CD14-positive monocyte (primary cell): ENCODE measurements around the gene SLC51A. TPM values are rescaled to one million over a fixed set of nuclear protein-coding genes. Genes with fewer than 3 reads are reported as not detected.

Experiments used
- DNase-seq, 3 donors: peaks; one replicate each; pipeline ENCODE4 v3.0.0-alpha.2; 2011 to 2022
- H2AFZ ChIP-seq: 2 replicates; pipeline ENCODE4 v1.6.0; 2012; ENCODE audit warnings: mild to moderate bottlenecking, low read depth, low read length, inconsistent platforms; ENCODE audit not compliant: insufficient read depth, poor library complexity, severe bottlenecking
- H3K27ac ChIP-seq, 2 donors: 1 replicate in 1 of 2; 2 replicates in 1 of 2; pipeline ENCODE4 v1.5.1; 2012 to 2013; ENCODE audit warnings: low read length in 2 of 2, control low read depth in 1 of 2, inconsistent platforms in 1 of 2, low read depth in 1 of 2, mild to moderate bottlenecking in 1 of 2
- H3K27me3 ChIP-seq, 2 donors: one replicate each; pipeline versions ENCODE4 v1.6.0 to v1.6.1; 2011 to 2013; ENCODE audit warnings: low read length in 2 of 2; ENCODE audit not compliant: control insufficient read depth in 2 of 2, insufficient read depth in 2 of 2
- H3K36me3 ChIP-seq, 2 donors: replicated peaks in 1 of 2; 1 replicate in 1 of 2; 2 replicates in 1 of 2; pipeline versions ENCODE4 v1.5.1 to v1.6.1; 2012 to 2013; ENCODE audit warnings: low read length in 2 of 2, control low read depth in 1 of 2, inconsistent platforms in 1 of 2, mild to moderate bottlenecking in 1 of 2; ENCODE audit not compliant: insufficient read depth in 2 of 2, control insufficient read depth in 1 of 2
- H3K4me1 ChIP-seq, 2 donors: 1 replicate in 1 of 2; 2 replicates in 1 of 2; pipeline versions ENCODE4 v1.5.1 to v1.6.1; 2012 to 2013; ENCODE audit warnings: low read length in 2 of 2, control low read depth in 1 of 2, inconsistent platforms in 1 of 2, mild to moderate bottlenecking in 1 of 2, moderate library complexity in 1 of 2; ENCODE audit not compliant: insufficient read depth in 2 of 2, control insufficient read depth in 1 of 2
- H3K4me2 ChIP-seq: replicated peaks from 2 replicates; pipeline ENCODE3; 2012; ENCODE audit warnings: low read length, moderate library complexity, mild to moderate bottlenecking; ENCODE audit not compliant: poor library complexity, severe bottlenecking; ENCODE audit errors: extremely low read depth
- H3K4me3 ChIP-seq, 3 experiments: fragments of 200-600 bp in 1 of 3; sonication (generic) in 1 of 3; replicated peaks in 1 of 3; 1 replicate in 2 of 3; 2 replicates in 1 of 3; pipeline ENCODE4 v1.5.1; 2011 to 2013; ENCODE audit warnings: low read length in 3 of 3, mild to moderate bottlenecking in 3 of 3, control low read depth in 2 of 3, low read depth in 2 of 3, inconsistent platforms in 1 of 3, moderate library complexity in 1 of 3
- H3K79me2 ChIP-seq: 2 replicates; pipeline ENCODE4 v1.6.0; 2012; ENCODE audit warnings: mild to moderate bottlenecking, control low read depth, inconsistent platforms, low read length, moderate library complexity; ENCODE audit not compliant: insufficient read depth
- H3K9ac ChIP-seq: 2 replicates; pipeline ENCODE4 v1.6.0; 2017; ENCODE audit warnings: low read length, mild to moderate bottlenecking; ENCODE audit not compliant: insufficient read depth, poor library complexity, severe bottlenecking
- H3K9me3 ChIP-seq, 2 donors: replicated peaks in 1 of 2; 1 replicate in 1 of 2; 2 replicates in 1 of 2; pipeline versions ENCODE4 v1.5.1 to v1.6.1; 2012 to 2013; ENCODE audit warnings: low read length in 2 of 2, control low read depth in 1 of 2; ENCODE audit not compliant: control insufficient read depth in 1 of 2, insufficient read depth in 1 of 2
- H4K20me1 ChIP-seq: 2 replicates; pipeline ENCODE4 v1.6.0; 2012; ENCODE audit warnings: mild to moderate bottlenecking, low read length, control low read depth, moderate library complexity; ENCODE audit not compliant: insufficient read depth
- H3K27ac Mint-ChIP-seq, 7 donors: one replicate each; pipeline ENCODE4 v1.8.0; 2020; ENCODE audit warnings: mild to moderate bottlenecking in 7 of 7, mixed read lengths in 7 of 7, moderate library complexity in 6 of 7, inconsistent platforms in 2 of 7
- H3K27me3 Mint-ChIP-seq, 3 donors: one replicate each; pipeline ENCODE4 v1.8.0; 2021 to 2022; ENCODE audit warnings: low read depth in 3 of 3, mild to moderate bottlenecking in 3 of 3, mixed read lengths in 3 of 3, moderate library complexity in 3 of 3, inconsistent platforms in 1 of 3
- H3K36me3 Mint-ChIP-seq, 2 donors: one replicate each; pipeline ENCODE4 v1.8.0; 2020; ENCODE audit warnings: mixed read lengths in 2 of 2, inconsistent platforms in 1 of 2, mild to moderate bottlenecking in 1 of 2
- H3K4me1 Mint-ChIP-seq: one replicate; pipeline ENCODE4 v1.8.0; 2020; ENCODE audit warnings: mild to moderate bottlenecking, mixed read lengths
- H3K4me3 Mint-ChIP-seq, 2 donors: one replicate each; pipeline ENCODE4 v1.8.0; 2020; ENCODE audit warnings: mild to moderate bottlenecking in 2 of 2, mixed read lengths in 2 of 2, moderate library complexity in 1 of 2
- H3K9me3 Mint-ChIP-seq, 7 donors: one replicate each; pipeline ENCODE4 v1.8.0; 2020 to 2022; ENCODE audit warnings: mixed read lengths in 7 of 7, mild to moderate bottlenecking in 6 of 7, moderate library complexity in 6 of 7, inconsistent platforms in 2 of 7
- CTCF ChIP-seq: fragments of 200-600 bp; IDR thresholded peaks from one replicate; pipeline ENCODE4 v1.8.0; 2022; ENCODE audit warnings: antibody characterized with exemption, mild to moderate bottlenecking
- WGBS: methylation state at CpG from one replicate; pipeline ENCODE4 v1.1.5; 2013; ENCODE audit warnings: missing lambda C conversion rate; ENCODE audit not compliant: insufficient coverage; 5-methylcytosine and 5-hydroxymethylcytosine counted together
- intact Hi-C, 2 donors: fragments of 100-400 bp; cut with micrococcal nuclease; formaldehyde crosslinking; loops; one replicate each; pipeline versions ENCODE4 v1.15.0 to v1.15.1; 2023
- polyA plus RNA-seq, 3 donors: library from polyadenylated mRNA; depleted of rRNA in 1 of 3; unstranded in 2 of 3; stranded (reverse) in 1 of 3; fragments of 300-500 nt in 2 of 3; fragments of >200 nt in 1 of 3; fragmentation: Illumina TruSeq in 2 of 3; gene quantifications; 1 replicate in 2 of 3; 2 replicates in 1 of 3; pipeline ENCODE4 v1.2.3, GENCODE V29; 2012 to 2021

SLC51A gene
- polyA plus RNA-seq, 3 donors, result 0.27 to 1.1 (median 0.37) TPM

- peaks cover 0 to 5% (median 0%) of the 10 kb centered on the region in 7 donors for H3K9me3 Mint-ChIP-seq
- 84% methylated on average over 19 of the region's 23 CpGs for WGBS
- H3K4me1 Mint-ChIP-seq, result peaks cover 34% of the 10 kb centered on the region
- H4K20me1 ChIP-seq, result no peaks in the 10 kb centered on the region
- no peak for DNase-seq
- TF ChIP-seq CTCF, result no peak
- intact Hi-C loops, result no loop called here
- peaks cover 17 to 23% of the 10 kb centered on the region in 2 donors for H3K4me1 ChIP-seq
- H3K79me2 ChIP-seq, result no peaks in the 10 kb centered on the region
- no peak within 1 kb of the TSS for H3K4me3 Mint-ChIP-seq
- H3K27ac ChIP-seq, result no peak within 1 kb of the TSS
- peaks cover 5 to 16% (median 12%) of the 10 kb centered on the region in 3 donors for H3K27me3 Mint-ChIP-seq
- H3K4me3 ChIP-seq, result no peak within 1 kb of the TSS
- H3K4me2 ChIP-seq, result no peak within 1 kb of the TSS
- no peaks in the 10 kb centered on the region for H3K27me3 ChIP-seq
- no peaks in the 10 kb centered on the region for H3K36me3 ChIP-seq
- no peaks in the 10 kb centered on the region for H3K36me3 Mint-ChIP-seq
- no peak within 1 kb of the TSS for H2AFZ ChIP-seq
- H3K9me3 ChIP-seq, result no peaks in the 10 kb centered on the region
- H3K27ac Mint-ChIP-seq, result peak within 1 kb of the TSS in 1 of 7 donors; percentile 24
- no peak within 1 kb of the TSS for H3K9ac ChIP-seq
Measured at GRCh38 chr3:196210673-196211556, 5.4 kb upstream of the SLC51A start, which contains the start of gene ZDHHC19. ZDHHC19 (minus strand) TSS chr3:196211400; CDS start chr3:196211315, 85 bp downstream.

DNA sequence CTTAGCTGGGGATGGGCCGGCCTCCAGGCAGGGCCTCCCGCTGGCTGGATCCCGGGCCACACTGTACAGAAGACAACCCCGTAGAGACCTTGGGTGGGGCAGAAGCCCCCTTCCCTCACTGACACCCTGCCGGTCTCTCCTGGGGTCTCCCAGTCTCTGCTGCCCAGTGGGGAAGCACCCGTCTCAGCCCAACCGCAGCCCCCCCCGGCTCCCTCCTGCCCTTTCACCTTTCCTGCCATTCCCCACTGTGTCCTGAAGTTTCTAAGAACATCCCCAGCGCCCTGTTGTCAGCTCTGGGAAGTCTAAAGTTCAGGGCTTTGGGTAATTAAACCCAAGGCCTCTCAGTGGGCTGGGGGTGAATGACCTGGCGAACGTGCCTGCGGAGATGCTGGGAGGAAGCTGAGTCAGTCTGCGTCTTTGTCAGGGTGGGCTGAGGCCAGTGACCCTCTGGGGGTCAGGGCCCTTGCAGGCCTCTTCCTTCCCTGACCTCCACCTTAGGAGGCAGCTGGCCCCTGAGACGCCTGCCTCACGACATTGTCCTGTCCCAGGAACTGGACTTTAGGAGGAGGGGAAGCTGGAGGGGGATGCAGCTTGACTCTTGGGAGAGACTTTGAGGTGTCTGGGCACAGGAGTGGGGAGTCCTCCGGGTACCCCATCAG is 1.4 kb upstream of the SLC51A start:
- Mint-ChIP-seq H3K4me1 (peaks cover 35% of the 10 kb centered on the region), H3K27ac (peak overlapping the region in 2 of 7 donors; percentile 60), H3K36me3 (no peaks in the 10 kb centered on the region), H3K27me3 (peaks cover 2 to 9% (median 4%) of the 10 kb centered on the region in 3 donors), H3K4me3 (no peak overlapping the region), H3K9me3 (peaks cover 0 to 3% (median 0%) of the 10 kb centered on the region in 7 donors)
- Histone ChIP-seq H3K79me2 (no peaks in the 10 kb centered on the region), H3K9me3 (no peaks in the 10 kb centered on the region), H3K27me3 (no peaks in the 10 kb centered on the region), H3K4me2 (no peak overlapping the region), H3K9ac (no peak overlapping the region), H3K4me1 (peaks cover 24 to 32% of the 10 kb centered on the region in 2 donors), H4K20me1 (no peaks in the 10 kb centered on the region), H3K4me3 (no peak overlapping the region), H3K36me3 (no peaks in the 10 kb centered on the region), H3K27ac (no peak overlapping the region), H2AFZ (no peak overlapping the region)
- intact Hi-C loops, result no loop called here
- DNase-seq, result peak in 2 of 3 donors; percentile 24 to 51
- no peak for TF ChIP-seq CTCF
- 72% methylated on average over 8 of the region's 16 CpGs for WGBS
